H1 (cell line): Measurements from ENCODE around the gene RIBC1. TPM values are rescaled to one million over a fixed set of nuclear protein-coding genes. Genes with fewer than 3 reads are reported as not detected.

Experiments
- ASH2L ChIP-seq: fragments of 200-600, 300-600 bp; sonication (generic); IDR thresholded peaks from one replicate; pipeline ENCODE4 v1.7.1; 2017; ENCODE audit warnings: low read length
- CBX5 ChIP-seq: fragments of 300-800, 300-1000 bp; sonication (generic); IDR thresholded peaks from 2 replicates; pipeline ENCODE4 v1.7.1; 2016; ENCODE audit warnings: antibody characterized with exemption, low read length, low read depth
- POLR2AphosphoS5 ChIP-seq: IDR thresholded peaks from 2 replicates; pipeline ENCODE4 v1.6.1; 2011; ENCODE audit warnings: low read depth, low read length
- TCF12 ChIP-seq: IDR thresholded peaks from 2 replicates; pipeline ENCODE4 v1.6.1; 2011; ENCODE audit warnings: low read depth, mild to moderate bottlenecking, low read length
- polyA plus RNA-seq, 7 experiments: library from polyadenylated mRNA; depleted of rRNA in 3 of 7; stranded (reverse) in 5 of 7; unstranded in 2 of 7; fragments of >200 nt in 5 of 7; fragments of 200-250 nt in 2 of 7; gene quantifications; 1 replicate in 5 of 7; 2 replicates in 1 of 7; 4 replicates in 1 of 7; pipeline versions ENCODE4 v1.2.1 to v1.2.3, GENCODE V29; 2011 to 2013; ENCODE audit warnings: missing spikeins in 2 of 7, mixed read lengths in 2 of 7
- total RNA-seq: library from RNA; stranded (reverse); fragmentation: NEBNext Ultra II Directional; extraction: Animal tissue kit (Norgen Biotek cat#: 25700); gene quantifications from 2 replicates; pipeline ENCODE4 v1.2.1, GENCODE V29; 2021

Gene RIBC1
- total and polyA plus RNA-seq, 2 of the 8 experiments (the other 6 are each of a cell fraction or from before 2014, with no cell fraction given), result 0.41 to 0.97 TPM

GRCh38 chrX:53379008-53379710 is 43.5 kb upstream of the RIBC1 start (continued):
- no peak for TF ChIP-seq CBX5
- TF ChIP-seq ASH2L, result no peak
- TF ChIP-seq TCF12, result no peak
- no peak for TF ChIP-seq POLR2AphosphoS5
- TF ChIP-seq, all 59 proteins: peak for 0
